Measurements from ENCODE around the gene THSD4.

THSD4 gene

GRCh38 chr15:71597637-71598036 is 482.4 kb downstream of the THSD4 start:
- H3K4me2 ChIP-seq (ENCODE audit: low read length): no peak overlapping the region
- TF ChIP-seq EZH2phosphoT487 (IDR thresholded peaks at IDR 0.05; ENCODE audit: low read depth) (no peak), CTCF (IDR thresholded peaks at IDR 0.05; ENCODE audit: low read depth, low read length) (no peak)
- H3K4me3 ChIP-seq (ENCODE audit: low read length): no peak overlapping the region
- H4K20me1 ChIP-seq (ENCODE audit: insufficient read depth, low read length): no peaks in the 10 kb centered on the region
- no peaks in the 10 kb centered on the region for H3K79me2 ChIP-seq (ENCODE audit: low read length)
- H2AFZ ChIP-seq (ENCODE audit: low read depth, low read length): no peak overlapping the region
- no peaks in the 10 kb centered on the region for H3K9me3 ChIP-seq (ENCODE audit: insufficient read depth, low read length)
- H3K27ac ChIP-seq (ENCODE audit: low read length): no peak overlapping the region
- H3K4me1 ChIP-seq (ENCODE audit: low read length): no peaks in the 10 kb centered on the region
- H3K9ac ChIP-seq (ENCODE audit: low read length): no peak overlapping the region
- H3K36me3 ChIP-seq (replicated peaks; ENCODE audit: low read depth, low read length): no peaks in the 10 kb centered on the region
- H3K27me3 ChIP-seq (ENCODE audit: low read depth, low read length): peaks cover 14% of the 10 kb centered on the region

GRCh38 chr15:71598741-71599140 is 483.5 kb downstream of the THSD4 start:
- no peaks in the 10 kb centered on the region for H3K9me3 ChIP-seq (ENCODE audit: insufficient read depth, low read length)
- H3K79me2 ChIP-seq (ENCODE audit: low read length): no peaks in the 10 kb centered on the region
- no peak overlapping the region for H2AFZ ChIP-seq (ENCODE audit: low read depth, low read length)
- no peak overlapping the region for H3K9ac ChIP-seq (ENCODE audit: low read length)
- no peak overlapping the region for H3K4me3 ChIP-seq (ENCODE audit: low read length)
- H3K27me3 ChIP-seq (ENCODE audit: low read depth, low read length): peaks cover 24% of the 10 kb centered on the region
- no peak overlapping the region for H3K4me2 ChIP-seq (ENCODE audit: low read length)
- H4K20me1 ChIP-seq (ENCODE audit: insufficient read depth, low read length): no peaks in the 10 kb centered on the region
- TF ChIP-seq EZH2phosphoT487 (IDR thresholded peaks at IDR 0.05; ENCODE audit: low read depth) (no peak), CTCF (IDR thresholded peaks at IDR 0.05; ENCODE audit: low read depth, low read length) (no peak)
- H3K4me1 ChIP-seq (ENCODE audit: low read length): no peaks in the 10 kb centered on the region
- H3K36me3 ChIP-seq (replicated peaks; ENCODE audit: low read depth, low read length): no peaks in the 10 kb centered on the region
- no peak overlapping the region for H3K27ac ChIP-seq (ENCODE audit: low read length)

GRCh38 chr15:71599418-71600151 is 484.3 kb downstream of the THSD4 start:
- H3K4me1 ChIP-seq (ENCODE audit: low read length): no peaks in the 10 kb centered on the region
- H3K27ac ChIP-seq (ENCODE audit: low read length): no peak overlapping the region
- no peak overlapping the region for H3K4me3 ChIP-seq (ENCODE audit: low read length)
- H3K79me2 ChIP-seq (ENCODE audit: low read length): no peaks in the 10 kb centered on the region
- no peaks in the 10 kb centered on the region for H3K9me3 ChIP-seq (ENCODE audit: insufficient read depth, low read length)
- no peak overlapping the region for H3K4me2 ChIP-seq (ENCODE audit: low read length)
- no peak overlapping the region for H2AFZ ChIP-seq (ENCODE audit: low read depth, low read length)
- H3K36me3 ChIP-seq (replicated peaks; ENCODE audit: low read depth, low read length): no peaks in the 10 kb centered on the region
- peaks cover 27% of the 10 kb centered on the region for H3K27me3 ChIP-seq (ENCODE audit: low read depth, low read length)
- H3K9ac ChIP-seq (ENCODE audit: low read length): no peak overlapping the region
- H4K20me1 ChIP-seq (ENCODE audit: insufficient read depth, low read length): no peaks in the 10 kb centered on the region
- TF ChIP-seq CTCF (IDR thresholded peaks at IDR 0.05; ENCODE audit: low read depth, low read length): no peak
- no peak for TF ChIP-seq EZH2phosphoT487 (IDR thresholded peaks at IDR 0.05; ENCODE audit: low read depth)

GRCh38 chr15:71600237-71600636 is 485.0 kb downstream of the THSD4 start:
- Histone ChIP-seq H3K79me2 (ENCODE audit: low read length) (no peaks in the 10 kb centered on the region), H3K27me3 (ENCODE audit: low read depth, low read length) (peaks cover 33% of the 10 kb centered on the region), H3K9me3 (ENCODE audit: insufficient read depth, low read length) (no peaks in the 10 kb centered on the region), H3K4me3 (ENCODE audit: low read length) (no peak overlapping the region), H3K4me2 (ENCODE audit: low read length) (no peak overlapping the region), H3K36me3 (replicated peaks; ENCODE audit: low read depth, low read length) (no peaks in the 10 kb centered on the region), H4K20me1 (ENCODE audit: insufficient read depth, low read length) (no peaks in the 10 kb centered on the region), H3K9ac (ENCODE audit: low read length) (no peak overlapping the region), H3K4me1 (ENCODE audit: low read length) (no peaks in the 10 kb centered on the region), H2AFZ (ENCODE audit: low read depth, low read length) (no peak overlapping the region), H3K27ac (ENCODE audit: low read length) (no peak overlapping the region)
- no peak for TF ChIP-seq EZH2phosphoT487 (IDR thresholded peaks at IDR 0.05; ENCODE audit: low read depth)
- no peak for TF ChIP-seq CTCF (IDR thresholded peaks at IDR 0.05; ENCODE audit: low read depth, low read length)

Data from OCI-LY3 (cell line).